ENCODE data around the gene BCR. TPM values are rescaled to one million over a fixed set of nuclear protein-coding genes. Genes with fewer than 3 reads are reported as not detected.

The BCR gene
- total RNA-seq, 1 experiment from 2014 or later, result 77.0 TPM

GRCh38 chr22:23176645-23177027 lies 3.7 kb upstream of the BCR start:
- H4K5ac ChIP-seq (ENCODE audit: insufficient read length, low read depth, low read length), result no peak overlapping the region
- H3K4me2 ChIP-seq (ENCODE audit: insufficient read depth, insufficient read length, low read length), result no peak overlapping the region
- H4K8ac ChIP-seq (replicated peaks; ENCODE audit: insufficient read length, low read depth, low read length), result no peak overlapping the region
- H3T11ph ChIP-seq (ENCODE audit: low read length), result no peak overlapping the region
- no peak overlapping the region for H3K56ac ChIP-seq (ENCODE audit: insufficient read length, low read depth, low read length)
- Mint-ChIP-seq H3K9me3 (peaks cover 19 to 23% of the 10 kb centered on the region in 2 experiments), H3K36me3 (ENCODE audit: insufficient read depth in 1 of 3, low read depth in 3 of 3) (peaks cover 19 to 22% (median 21%) of the 10 kb centered on the region in 3 experiments), H3K4me3 (no peak overlapping the region), H3K27me3 (ENCODE audit: low read depth) (peaks cover 12% of the 10 kb centered on the region), H3K4me1 (peaks cover 15 to 19% of the 10 kb centered on the region in 2 experiments), H3K27ac (no peak overlapping the region)
- no peak overlapping the region for H3K27ac ChIP-seq (ENCODE audit: insufficient read length, low read depth, low read length)
- no peaks in the 10 kb centered on the region; the same call in 1 of the 2 replicates for H3K27me3 ChIP-seq (ENCODE audit: insufficient read depth, low read length)
- TF ChIP-seq CTCF (conservative IDR thresholded peaks at IDR 0.05), result no peak
- no peak overlapping the region for H3K14ac ChIP-seq (ENCODE audit: insufficient read depth, low read length)
- H2BK20ac ChIP-seq (ENCODE audit: low read depth, low read length, poor library complexity, severe bottlenecking), result no peak overlapping the region
- H2AK5ac ChIP-seq (ENCODE audit: insufficient read length, low read length), result no peak overlapping the region
- H3K18ac ChIP-seq (ENCODE audit: insufficient read length, low read depth, low read length), result no peak overlapping the region
- H3K4ac ChIP-seq (ENCODE audit: low read depth, low read length), result no peak overlapping the region
- H2BK120ac ChIP-seq (ENCODE audit: low read depth, low read length, poor library complexity, severe bottlenecking), result no peak overlapping the region
- no peak overlapping the region for H2AFZ ChIP-seq (ENCODE audit: low read length)
- peaks cover 3% of the 10 kb centered on the region; the same call in 1 of the 2 replicates for H3K79me2 ChIP-seq (ENCODE audit: insufficient read depth, low read length)
- no peak overlapping the region for H2BK15ac ChIP-seq (ENCODE audit: low read depth, low read length)
- no peak overlapping the region for H3K23ac ChIP-seq (ENCODE audit: insufficient read length, low read depth, low read length)
- peaks cover 5% of the 10 kb centered on the region for H3K23me2 ChIP-seq (ENCODE audit: insufficient read length, low read depth, low read length, poor library complexity, severe bottlenecking)
- H2BK12ac ChIP-seq (ENCODE audit: insufficient read length, low read depth, low read length), result no peak overlapping the region
- no peak overlapping the region for H4K91ac ChIP-seq (ENCODE audit: insufficient read length, low read depth, low read length)
- H3K4me1 ChIP-seq (ENCODE audit: insufficient read depth, low read length), result no peaks in the 10 kb centered on the region
- H3K9me3 ChIP-seq (ENCODE audit: control insufficient read depth, low read depth, low read length), result peaks cover 17% of the 10 kb centered on the region
- no peak overlapping the region for H2BK5ac ChIP-seq (ENCODE audit: insufficient read length, low read length)
- no CpG with 5 or more reads among the region's 9 CpGs for WGBS (ENCODE audit: extremely low coverage, insufficient read length, low lambda C conversion rate)
- peaks cover 4% of the 10 kb centered on the region for H4K20me1 ChIP-seq (ENCODE audit: control insufficient read depth, insufficient read depth, insufficient read length)
- H3K9ac ChIP-seq (ENCODE audit: extremely low read depth, insufficient read length, low read length), result no peak overlapping the region
- DNase-seq, result no peak
- no peaks in the 10 kb centered on the region for H3K79me1 ChIP-seq (ENCODE audit: insufficient read depth, low read depth, low read length, poor library complexity, severe bottlenecking)
